ENCODE data around the gene FXYD5. TPM values are rescaled to one million over a fixed set of nuclear protein-coding genes. Genes with fewer than 3 reads are reported as not detected.

The FXYD5 gene
- polyA plus RNA-seq, 1 donor from 2014 or later: not detected

DNA sequence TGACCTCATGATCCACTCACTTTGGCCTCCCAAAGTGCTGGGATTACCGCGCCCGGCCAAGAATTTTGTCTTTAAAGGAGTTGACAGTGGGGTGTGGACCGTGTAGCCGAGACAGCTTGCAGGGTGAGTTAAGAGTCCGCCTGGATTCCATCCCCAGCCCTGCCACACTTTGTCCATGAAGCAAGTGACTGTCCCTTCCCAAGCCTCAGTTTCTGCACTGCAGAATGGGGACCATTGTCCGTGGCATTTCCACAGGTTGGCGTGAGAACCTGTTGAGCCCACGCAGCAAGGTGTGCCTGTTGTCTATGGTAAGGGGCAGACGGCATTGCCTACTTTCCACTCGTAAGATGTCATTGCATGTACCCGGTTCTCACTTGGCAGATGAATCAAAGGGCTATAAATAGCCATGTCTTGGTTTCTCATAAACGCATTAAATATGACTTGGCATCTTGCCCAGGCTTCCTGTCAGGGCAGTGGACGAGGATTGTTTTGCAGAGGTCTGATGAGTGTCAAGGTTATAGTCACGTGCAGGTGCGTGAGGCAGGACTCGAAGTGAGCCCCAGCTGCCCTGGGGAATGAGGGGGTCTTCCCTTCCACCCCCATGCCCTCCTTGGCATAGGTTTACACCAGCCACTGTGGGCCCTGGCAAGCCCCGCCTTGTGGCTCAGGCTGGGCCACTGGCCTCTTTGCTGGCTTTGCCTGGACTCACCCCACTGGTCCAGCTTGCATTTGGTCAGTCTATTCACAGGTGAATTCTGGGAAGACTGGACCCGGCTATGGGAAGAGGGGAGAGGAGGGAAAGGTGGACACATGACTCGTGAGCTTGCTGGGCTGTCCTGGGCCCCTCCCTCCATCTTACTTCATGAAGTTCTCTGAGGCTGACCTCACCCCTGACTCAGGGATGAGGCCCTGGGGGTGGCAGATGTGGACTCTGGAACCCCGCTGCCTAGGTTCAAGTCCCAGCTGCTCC lies 59.4 kb downstream of the FXYD5 start:
- Histone ChIP-seq H3K27me3 (ENCODE audit: insufficient read depth, low read depth, low read length) (no peaks in the 10 kb centered on the region), H2AFZ (ENCODE audit: low read depth, low read length) (no peak overlapping the region), H3K9me2 (ENCODE audit: insufficient read depth, low read length) (no peaks in the 10 kb centered on the region), H3K36me3 (ENCODE audit: insufficient read depth, low read length) (no peaks in the 10 kb centered on the region), H3K79me2 (replicated peaks; ENCODE audit: insufficient read depth, low read length) (no peaks in the 10 kb centered on the region), H3K9ac (ENCODE audit: low read length) (no peak overlapping the region), H3K9me3 (ENCODE audit: low read length) (no peaks in the 10 kb centered on the region), H3F3A (ENCODE audit: insufficient read depth, low read length, poor library complexity, severe bottlenecking) (no peaks in the 10 kb centered on the region), H3K27ac (ENCODE audit: low read length) (no peak overlapping the region), H4K20me1 (ENCODE audit: insufficient read depth) (no peaks in the 10 kb centered on the region), H3K4me3 (ENCODE audit: low read length) (no peak overlapping the region), H3K4me2 (ENCODE audit: low read length) (no peak overlapping the region)
- TF ChIP-seq, protein P1, sequence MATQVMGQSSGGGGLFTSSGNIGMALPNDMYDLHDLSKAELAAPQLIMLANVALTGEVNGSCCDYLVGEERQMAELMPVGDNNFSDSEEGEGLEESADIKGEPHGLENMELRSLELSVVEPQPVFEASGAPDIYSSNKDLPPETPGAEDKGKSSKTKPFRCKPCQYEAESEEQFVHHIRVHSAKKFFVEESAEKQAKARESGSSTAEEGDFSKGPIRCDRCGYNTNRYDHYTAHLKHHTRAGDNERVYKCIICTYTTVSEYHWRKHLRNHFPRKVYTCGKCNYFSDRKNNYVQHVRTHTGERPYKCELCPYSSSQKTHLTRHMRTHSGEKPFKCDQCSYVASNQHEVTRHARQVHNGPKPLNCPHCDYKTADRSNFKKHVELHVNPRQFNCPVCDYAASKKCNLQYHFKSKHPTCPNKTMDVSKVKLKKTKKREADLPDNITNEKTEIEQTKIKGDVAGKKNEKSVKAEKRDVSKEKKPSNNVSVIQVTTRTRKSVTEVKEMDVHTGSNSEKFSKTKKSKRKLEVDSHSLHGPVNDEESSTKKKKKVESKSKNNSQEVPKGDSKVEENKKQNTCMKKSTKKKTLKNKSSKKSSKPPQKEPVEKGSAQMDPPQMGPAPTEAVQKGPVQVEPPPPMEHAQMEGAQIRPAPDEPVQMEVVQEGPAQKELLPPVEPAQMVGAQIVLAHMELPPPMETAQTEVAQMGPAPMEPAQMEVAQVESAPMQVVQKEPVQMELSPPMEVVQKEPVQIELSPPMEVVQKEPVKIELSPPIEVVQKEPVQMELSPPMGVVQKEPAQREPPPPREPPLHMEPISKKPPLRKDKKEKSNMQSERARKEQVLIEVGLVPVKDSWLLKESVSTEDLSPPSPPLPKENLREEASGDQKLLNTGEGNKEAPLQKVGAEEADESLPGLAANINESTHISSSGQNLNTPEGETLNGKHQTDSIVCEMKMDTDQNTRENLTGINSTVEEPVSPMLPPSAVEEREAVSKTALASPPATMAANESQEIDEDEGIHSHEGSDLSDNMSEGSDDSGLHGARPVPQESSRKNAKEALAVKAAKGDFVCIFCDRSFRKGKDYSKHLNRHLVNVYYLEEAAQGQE (IDR thresholded peaks at IDR 0.05; ENCODE audit: borderline replicate concordance): no peak

DNA sequence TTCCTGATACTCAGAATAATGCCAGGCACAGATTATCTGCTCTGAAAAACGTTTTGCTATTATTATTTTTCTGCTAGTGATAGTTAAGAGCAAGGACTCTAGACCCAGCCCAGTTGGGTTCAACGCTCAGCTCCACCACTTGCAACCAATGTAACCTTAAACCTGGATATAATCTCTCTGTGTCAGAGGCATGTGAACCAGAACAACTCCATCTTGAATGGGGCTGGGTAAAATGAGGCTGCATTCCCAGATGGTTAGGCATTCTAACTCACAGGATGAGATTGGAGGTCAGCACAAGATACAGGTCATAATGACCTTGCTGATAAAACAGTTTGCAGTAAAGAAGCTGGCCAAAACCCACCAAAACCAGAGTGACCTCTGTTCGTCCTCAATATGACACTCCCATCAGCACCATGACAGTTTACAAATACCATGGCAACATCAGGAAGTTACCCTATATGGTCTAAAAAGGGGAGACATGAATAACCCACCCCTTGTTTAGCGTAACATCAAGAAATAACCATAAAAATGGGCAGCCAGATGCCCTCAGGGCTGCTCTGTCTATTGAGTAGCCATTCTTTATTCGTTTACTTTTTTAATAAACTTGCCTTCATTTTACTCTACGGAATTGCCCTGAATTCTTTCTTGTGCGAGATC lies 60.4 kb downstream of the FXYD5 start:
- H3K9ac ChIP-seq (ENCODE audit: low read length): no peak overlapping the region
- no peaks in the 10 kb centered on the region for H4K20me1 ChIP-seq (ENCODE audit: insufficient read depth)
- H3K27ac ChIP-seq (ENCODE audit: low read length): no peak overlapping the region
- no peak for TF ChIP-seq EP300 (conservative IDR thresholded peaks at IDR 0.05; ENCODE audit: poor library complexity, severe bottlenecking)
- no peak for TF ChIP-seq RAD21 (conservative IDR thresholded peaks at IDR 0.05)
- no peak for TF ChIP-seq CTCF (IDR thresholded peaks at IDR 0.05; ENCODE audit: poor library complexity, severe bottlenecking)
- TF ChIP-seq TAF1 (IDR thresholded peaks at IDR 0.05; ENCODE audit: low read depth): no peak
- TF ChIP-seq EZH2 (IDR thresholded peaks at IDR 0.05; ENCODE audit: borderline replicate concordance, insufficient read depth, low read length, poor library complexity, severe bottlenecking): no peak
- no peak for TF ChIP-seq POLR2AphosphoS5 (IDR thresholded peaks at IDR 0.05)
- TF ChIP-seq, protein P1 (IDR thresholded peaks at IDR 0.05; ENCODE audit: borderline replicate concordance): no peak
- no peak for TF ChIP-seq MXI1 (conservative IDR thresholded peaks at IDR 0.05; ENCODE audit: poor library complexity, severe bottlenecking)
- TF ChIP-seq SMC3 (conservative IDR thresholded peaks at IDR 0.05; ENCODE audit: poor library complexity): no peak
- no peaks in the 10 kb centered on the region for H3K27me3 ChIP-seq (ENCODE audit: insufficient read depth, low read depth, low read length)
- no peak overlapping the region for H2AFZ ChIP-seq (ENCODE audit: low read depth, low read length)
- H3K36me3 ChIP-seq (ENCODE audit: insufficient read depth, low read length): no peaks in the 10 kb centered on the region
- no peak overlapping the region for H3K4me3 ChIP-seq (ENCODE audit: low read length)
- H3K9me3 ChIP-seq (ENCODE audit: low read length): no peaks in the 10 kb centered on the region
- no peak overlapping the region for H3K4me2 ChIP-seq (ENCODE audit: low read length)
- no peaks in the 10 kb centered on the region for H3K79me2 ChIP-seq (replicated peaks; ENCODE audit: insufficient read depth, low read length)
- H3K9me2 ChIP-seq (ENCODE audit: insufficient read depth, low read length): no peaks in the 10 kb centered on the region
- no peaks in the 10 kb centered on the region for H3F3A ChIP-seq (ENCODE audit: insufficient read depth, low read length, poor library complexity, severe bottlenecking)
